Loucy (cell line): ENCODE measurements around the gene RBBP5.

Experiments used
- EZH2phosphoT487 ChIP-seq: fragments of 200-600 bp; IDR thresholded peaks from 2 replicates; pipeline ENCODE4 v1.6.1; 2018; ENCODE audit warnings: antibody characterized with exemption, mild to moderate bottlenecking, moderate library complexity, borderline replicate concordance
- TF ChIP-seq, protein P1 (sequence below): fragments of 200-600 bp; sonication (generic); conservative IDR thresholded peaks from 2 replicates; pipeline ENCODE4 v1.5.1; 2014; ENCODE audit warnings: mild to moderate bottlenecking, antibody characterized with exemption, low read length

DNA sequence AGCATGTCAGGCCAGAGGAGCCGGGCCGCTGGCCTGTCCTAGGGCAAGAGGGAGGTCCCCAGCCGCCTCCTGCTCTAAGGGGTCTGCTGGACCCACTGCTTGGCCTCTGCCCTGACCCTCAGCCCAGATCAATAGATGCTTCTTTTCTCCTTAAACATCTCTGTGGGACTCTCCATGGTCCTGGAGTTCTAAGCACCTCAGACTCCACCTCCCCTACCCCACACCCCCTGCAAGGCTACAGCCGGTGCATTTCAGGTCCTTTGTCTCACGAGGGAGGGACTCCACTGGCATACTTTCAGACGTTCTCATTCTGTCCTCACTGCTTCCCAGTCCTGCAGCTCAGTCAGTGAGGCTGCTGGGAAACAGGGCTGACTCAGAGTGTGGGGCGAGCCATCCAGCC lies 67.8 kb downstream of the RBBP5 start:
- TF ChIP-seq, protein P1, sequence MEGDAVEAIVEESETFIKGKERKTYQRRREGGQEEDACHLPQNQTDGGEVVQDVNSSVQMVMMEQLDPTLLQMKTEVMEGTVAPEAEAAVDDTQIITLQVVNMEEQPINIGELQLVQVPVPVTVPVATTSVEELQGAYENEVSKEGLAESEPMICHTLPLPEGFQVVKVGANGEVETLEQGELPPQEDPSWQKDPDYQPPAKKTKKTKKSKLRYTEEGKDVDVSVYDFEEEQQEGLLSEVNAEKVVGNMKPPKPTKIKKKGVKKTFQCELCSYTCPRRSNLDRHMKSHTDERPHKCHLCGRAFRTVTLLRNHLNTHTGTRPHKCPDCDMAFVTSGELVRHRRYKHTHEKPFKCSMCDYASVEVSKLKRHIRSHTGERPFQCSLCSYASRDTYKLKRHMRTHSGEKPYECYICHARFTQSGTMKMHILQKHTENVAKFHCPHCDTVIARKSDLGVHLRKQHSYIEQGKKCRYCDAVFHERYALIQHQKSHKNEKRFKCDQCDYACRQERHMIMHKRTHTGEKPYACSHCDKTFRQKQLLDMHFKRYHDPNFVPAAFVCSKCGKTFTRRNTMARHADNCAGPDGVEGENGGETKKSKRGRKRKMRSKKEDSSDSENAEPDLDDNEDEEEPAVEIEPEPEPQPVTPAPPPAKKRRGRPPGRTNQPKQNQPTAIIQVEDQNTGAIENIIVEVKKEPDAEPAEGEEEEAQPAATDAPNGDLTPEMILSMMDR, result no peak
- TF ChIP-seq EZH2phosphoT487, result no peak
